GM18867 (cell line): ENCODE results near the gene LEUTX.
A peak's percentile ranks its signal among the peaks of the same experiment; 100 is the strongest.
"Not testable (repeated sequence)": the region's sequence is repeated elsewhere in the genome, so short reads cannot be mapped to it uniquely, and the experiment has no call there.

Source experiments
- ATAC-seq: cut with Tn5 transposase; IDR thresholded peaks from one replicate; pipeline ENCODE4 v1.9.1; 2021; ENCODE audit warnings: mild to moderate bottlenecking, moderate library complexity; ENCODE audit not compliant: unreplicated experiment

Gene LEUTX

GRCh38 chr19:39768786-39769185 is 9.9 kb upstream of the LEUTX start:
- no peak for ATAC-seq

DNA sequence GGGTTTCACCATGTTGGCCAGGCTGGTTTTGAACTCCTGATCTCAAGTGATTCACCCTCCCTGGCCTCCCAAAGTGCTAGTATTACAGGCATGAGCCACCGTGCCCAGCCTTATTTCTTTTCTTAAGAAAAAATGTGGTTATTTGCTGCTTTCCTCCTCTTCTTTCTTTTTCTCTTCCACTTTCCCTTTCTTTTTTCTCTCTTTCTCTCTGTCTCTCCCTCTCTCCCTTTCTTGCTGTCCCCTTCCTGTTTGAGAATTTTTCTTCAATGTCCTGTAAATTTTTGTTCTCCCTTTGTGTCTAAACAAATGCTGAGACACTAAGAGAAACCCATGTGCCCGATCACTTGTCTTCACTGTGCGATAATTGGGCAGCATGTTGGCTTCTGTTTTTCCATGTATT is 2.2 kb downstream of the LEUTX start:
- no peak for ATAC-seq

DNA sequence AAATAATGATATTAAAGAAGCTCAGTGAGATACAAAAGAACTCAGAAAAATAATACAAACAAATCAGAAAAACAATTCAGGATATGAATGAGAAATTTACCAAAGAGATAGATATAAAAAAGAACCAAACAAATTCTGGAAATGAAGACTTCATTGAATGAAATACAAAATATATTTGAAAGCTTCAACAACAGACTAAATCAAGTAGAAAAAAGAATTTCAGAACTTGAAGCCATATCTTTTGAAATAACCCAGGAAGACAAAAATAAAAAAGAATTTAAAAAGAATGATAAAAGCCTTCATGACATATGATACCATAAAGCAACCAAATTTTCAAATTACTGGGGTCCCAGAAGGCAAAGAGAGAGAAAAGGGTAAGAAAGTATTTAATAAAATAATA is 9.6 kb downstream of the LEUTX start:
- no peak for ATAC-seq

DNA sequence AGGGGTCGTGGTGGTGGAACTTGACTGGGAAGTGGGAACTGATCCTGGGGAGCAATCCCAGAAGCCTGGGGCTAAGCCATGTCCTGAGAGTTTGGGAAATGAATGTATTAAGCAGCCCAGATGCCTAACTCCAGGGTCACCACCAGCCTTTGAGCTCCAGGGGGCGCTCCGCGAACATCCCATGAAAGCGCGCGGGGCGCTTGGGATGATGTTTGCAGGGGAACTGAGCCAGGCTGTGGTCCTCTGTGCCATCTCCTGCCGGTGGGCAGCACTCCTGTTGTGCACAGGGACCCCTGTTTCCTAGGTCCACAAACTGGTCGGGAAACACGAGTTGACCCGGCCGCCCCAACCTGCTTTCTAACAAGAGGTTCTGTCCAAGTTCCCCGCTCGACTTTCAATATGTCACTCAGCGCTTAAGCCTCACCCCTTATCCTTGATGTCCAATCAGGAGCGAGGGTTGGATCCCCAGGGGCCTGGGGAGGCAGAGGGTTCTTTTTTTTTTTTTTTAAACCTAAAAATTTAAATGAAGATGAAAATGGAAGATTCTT is 14.4 kb downstream of the LEUTX start:
- ATAC-seq = peak; percentile 76

DNA sequence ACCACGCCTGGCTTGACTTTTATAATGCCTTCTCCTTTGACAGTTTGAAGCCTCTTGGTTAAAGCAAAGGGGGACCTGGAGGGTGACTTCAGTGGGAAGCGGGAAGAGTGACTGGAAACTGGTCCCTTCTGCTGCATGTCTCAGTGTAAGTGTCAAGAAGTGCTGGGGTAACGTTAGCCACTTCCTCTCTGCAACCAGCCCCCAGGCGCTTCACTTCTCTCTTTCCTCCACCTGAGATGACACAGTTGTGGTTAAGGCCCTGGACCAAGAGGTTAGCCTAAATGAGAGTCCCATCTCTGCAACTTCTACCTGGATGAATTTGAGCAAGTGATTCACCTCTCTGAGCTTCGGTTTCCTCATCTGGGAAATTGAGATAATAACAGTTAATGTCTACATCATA is 16.3 kb downstream of the LEUTX start:
- peak; percentile 61 for ATAC-seq

DNA sequence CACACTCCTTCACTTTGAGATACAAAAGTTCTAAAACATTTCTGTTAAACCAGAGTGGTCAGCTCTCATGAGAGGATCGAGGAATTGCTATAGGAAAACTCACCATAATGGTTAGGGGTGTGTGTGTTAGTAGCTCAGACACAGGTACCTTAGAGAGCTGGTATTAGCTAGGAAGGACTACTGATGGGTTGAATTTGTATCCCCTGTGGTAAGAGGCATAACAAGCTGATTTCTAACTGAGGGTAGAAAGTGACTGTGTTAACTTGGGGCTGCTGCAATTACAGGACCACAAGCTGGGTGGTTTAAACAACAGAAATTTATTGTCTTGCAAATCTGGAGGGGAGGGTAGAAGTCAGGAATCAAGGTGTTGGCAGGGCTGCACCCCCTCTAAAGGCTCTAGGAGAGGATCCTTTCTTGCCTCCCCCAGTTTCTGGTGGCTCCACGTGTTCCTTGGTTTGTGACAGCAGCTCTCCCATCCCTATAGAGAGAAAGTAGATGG is 17.4 kb downstream of the LEUTX start:
- no peak for ATAC-seq

DNA sequence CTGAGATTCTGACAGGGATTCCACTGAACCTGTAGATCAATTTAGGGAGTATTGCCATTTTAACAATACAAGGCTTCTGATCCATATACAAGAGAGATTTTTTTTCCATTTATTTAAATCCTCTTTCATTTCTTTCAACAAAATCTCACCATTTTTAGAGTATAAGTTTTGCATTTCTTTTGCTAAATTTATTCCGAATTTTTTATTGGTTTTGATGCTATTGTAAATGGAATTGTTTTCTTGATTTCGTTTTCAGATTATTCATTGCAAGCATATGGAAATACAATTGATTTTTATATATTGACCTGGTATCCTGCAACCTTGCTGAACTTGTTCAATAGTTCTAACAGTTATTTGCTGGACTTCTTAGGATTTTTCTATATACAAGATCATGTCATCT is 18.4 kb downstream of the LEUTX start:
- no peak for ATAC-seq

DNA sequence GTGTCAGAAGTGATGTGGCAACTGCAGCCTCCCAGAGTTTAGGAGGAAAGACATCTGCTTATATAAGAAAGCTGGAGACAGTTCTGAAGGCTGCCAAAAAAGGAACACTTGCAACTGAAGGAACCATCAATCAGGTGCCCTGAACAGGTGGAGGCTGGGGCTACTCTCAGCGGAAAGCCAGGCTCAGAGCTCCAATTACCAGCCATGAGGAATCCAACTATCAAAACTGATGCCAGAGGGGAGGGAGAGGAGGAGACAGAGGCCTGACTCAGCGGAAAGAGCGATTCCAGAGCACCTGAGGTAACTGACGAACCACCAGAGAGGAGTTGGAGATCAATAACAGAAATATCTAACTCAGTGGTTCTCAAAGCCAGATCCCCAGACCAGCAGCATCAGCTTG is 24.3 kb downstream of the LEUTX start:
- no peak for ATAC-seq

DNA sequence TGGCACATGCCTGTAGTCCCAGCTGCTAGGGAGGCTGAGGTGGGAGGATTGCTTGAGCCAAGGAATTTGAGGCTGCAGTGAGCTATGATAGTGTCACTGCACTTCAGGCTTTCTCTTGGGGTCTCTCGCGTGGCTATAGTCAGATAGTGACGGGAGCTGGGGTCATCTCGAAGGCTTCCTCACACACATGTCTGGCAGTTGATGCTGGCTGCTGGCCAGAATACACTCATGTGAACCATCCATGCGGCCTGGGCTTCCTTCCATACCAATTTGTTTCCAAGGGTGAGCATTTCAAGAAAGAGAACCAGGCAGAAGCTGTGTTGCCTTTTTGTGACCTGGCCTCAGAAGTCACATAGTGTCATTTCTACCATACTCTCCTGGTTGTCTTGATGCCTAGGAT is 26.4 kb downstream of the LEUTX start:
- ATAC-seq = no peak

GRCh38 chr19:39807846-39808364 is 29.3 kb downstream of the LEUTX start:
- ATAC-seq = no peak

- ATAC-seq = not testable (repeated sequence)
These were observed 30.0 kb downstream of the LEUTX start for GRCh38 chr19:39808688-39809087.

GRCh38 chr19:39809368-39809767 is 30.7 kb downstream of the LEUTX start:
- ATAC-seq = no peak

GRCh38 chr19:39810424-39810823 is 31.8 kb downstream of the LEUTX start:
- ATAC-seq = no peak

GRCh38 chr19:39811064-39811463 is 32.4 kb downstream of the LEUTX start:
- ATAC-seq = no peak

GRCh38 chr19:39813264-39813993 is 34.8 kb downstream of the LEUTX start:
- ATAC-seq = no peak

GRCh38 chr19:39814111-39814510 is 35.5 kb downstream of the LEUTX start:
- not testable (repeated sequence) for ATAC-seq

DNA sequence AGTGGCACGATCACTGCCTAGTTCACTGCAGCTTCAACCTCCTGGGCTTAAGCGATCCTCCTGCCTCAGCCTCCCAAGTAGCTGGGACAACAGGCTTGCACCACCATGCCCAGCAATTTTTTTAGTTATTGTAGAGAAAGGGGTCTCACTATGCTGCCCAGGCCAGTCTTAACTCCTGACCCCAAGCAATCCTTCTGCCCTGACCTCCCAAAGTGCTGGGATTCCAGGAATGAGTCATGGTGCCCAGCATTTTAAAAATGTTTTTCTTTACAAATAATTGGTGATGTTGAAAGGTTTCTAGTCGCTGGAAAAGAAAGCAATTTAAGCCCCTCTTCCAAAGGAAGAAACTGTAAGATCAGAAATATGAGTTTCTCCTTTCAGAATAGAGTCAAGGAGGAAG is 35.9 kb downstream of the LEUTX start:
- ATAC-seq = no peak

- ATAC-seq = no peak
These were observed 37.8 kb downstream of the LEUTX start for GRCh38 chr19:39816287-39817048.

DNA sequence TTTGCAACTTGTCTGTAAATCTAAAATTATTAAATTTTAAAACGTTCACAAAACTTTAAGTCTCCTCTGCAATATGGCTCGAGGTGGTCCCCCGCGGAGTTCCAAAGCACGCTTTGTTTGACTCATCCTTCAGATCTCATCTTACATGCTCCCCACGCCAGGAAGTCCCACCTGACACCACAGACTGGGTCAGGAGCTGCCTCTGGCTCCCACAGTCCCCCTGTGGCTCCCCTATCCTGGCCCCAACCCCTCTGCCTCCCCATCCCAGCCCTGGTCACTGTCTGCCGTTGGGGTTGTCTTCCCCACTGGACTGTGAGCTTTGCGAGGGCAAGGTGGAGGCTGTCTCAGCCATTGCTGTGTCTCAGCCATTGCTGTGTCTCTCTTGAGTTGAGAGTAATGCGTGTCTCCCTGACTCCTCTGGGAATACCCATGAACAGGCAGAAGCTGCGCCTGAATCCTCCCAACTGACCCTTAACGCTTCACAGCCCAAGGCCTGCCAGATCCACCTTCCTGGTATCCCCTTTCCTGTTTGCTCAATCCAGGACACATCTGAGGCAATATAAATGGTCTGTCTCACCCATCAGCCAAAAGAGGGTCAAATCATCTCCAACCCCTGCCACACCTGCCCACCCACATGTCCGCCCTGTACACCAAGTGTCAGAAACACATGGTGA is 39.4 kb downstream of the LEUTX start:
- no peak for ATAC-seq

- peak; percentile 76 for ATAC-seq
These were observed 40.0 kb downstream of the LEUTX start for GRCh38 chr19:39818626-39819097.

- no peak for ATAC-seq
These were observed 41.1 kb downstream of the LEUTX start for GRCh38 chr19:39819786-39820185.
